ENCODE data around the gene RNASEH2A.

- TF ChIP-seq CTCF (IDR thresholded peaks at IDR 0.05), result no peak
- no peak for TF ChIP-seq POLR2A (IDR thresholded peaks at IDR 0.05)
- no peak for TF ChIP-seq POLR2AphosphoS5 (IDR thresholded peaks at IDR 0.05; ENCODE audit: insufficient read depth in 1 of 2, low read depth in 1 of 2)
Observed at GRCh38 chr19:12838886-12839756, 32.7 kb downstream of the RNASEH2A start.
